ENCODE data around the gene ESR1.
"Not testable (repeated sequence)": the region's sequence is repeated elsewhere in the genome, so short reads cannot be mapped to it uniquely, and the experiment has no call there.

The ESR1 gene

GRCh38 chr6:151958332-151958731 lies 150.8 kb downstream of the ESR1 start:
- DNase-seq (ENCODE audit: low read depth, low spot score): no peak
- H3K4me3 ChIP-seq (ENCODE audit: low read length): no peak overlapping the region

DNA sequence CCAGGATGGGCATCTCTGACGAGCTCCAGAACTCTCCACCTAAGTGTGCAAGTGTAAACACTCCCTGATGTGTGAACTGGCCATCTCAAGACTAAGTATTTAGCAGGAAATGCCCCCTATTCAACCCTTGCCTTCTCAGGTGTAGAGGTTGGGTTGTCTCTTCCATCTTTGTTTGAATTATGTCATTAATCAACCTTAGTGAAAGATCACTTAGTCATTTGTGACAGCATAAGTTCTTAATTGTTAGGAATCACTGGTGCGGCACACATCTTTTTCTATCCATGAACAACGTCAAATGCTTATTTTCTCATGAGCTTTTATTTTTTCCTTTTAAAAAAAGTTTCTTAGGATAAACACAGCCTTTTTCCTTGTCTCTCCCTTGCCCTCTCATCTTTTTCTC lies 151.6 kb downstream of the ESR1 start:
- no peak for DNase-seq (ENCODE audit: low read depth, low spot score)
- H3K4me3 ChIP-seq (ENCODE audit: low read length): no peak overlapping the region

DNA sequence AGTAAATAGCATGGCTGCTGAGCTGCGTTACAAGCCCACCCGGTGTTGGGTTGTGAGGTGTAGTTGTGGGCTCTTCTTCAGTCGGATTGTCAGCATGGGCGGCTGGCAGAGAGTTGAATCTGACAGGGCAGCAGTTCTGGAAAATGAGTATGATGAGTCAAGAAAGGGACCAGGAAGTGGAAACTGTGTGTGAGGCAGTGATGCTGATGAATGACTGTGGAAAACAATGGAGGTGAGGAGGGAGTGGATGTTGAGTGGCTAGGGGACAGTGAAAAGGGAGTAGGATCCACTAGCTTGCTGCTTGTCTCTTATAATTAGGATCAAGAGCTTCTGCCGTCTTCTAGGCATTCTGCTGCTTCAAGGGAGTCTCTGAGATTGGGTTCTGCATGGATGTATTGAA lies 154.3 kb downstream of the ESR1 start:
- DNase-seq (ENCODE audit: low read depth, low spot score): no peak
- no peak overlapping the region for H3K4me3 ChIP-seq (ENCODE audit: low read length)

- H3K4me3 ChIP-seq (ENCODE audit: low read length): no peak overlapping the region
- DNase-seq (ENCODE audit: low read depth, low spot score): peak; percentile 89
These were observed 154.9 kb downstream of the ESR1 start for GRCh38 chr6:151962246-151962846.

DNA sequence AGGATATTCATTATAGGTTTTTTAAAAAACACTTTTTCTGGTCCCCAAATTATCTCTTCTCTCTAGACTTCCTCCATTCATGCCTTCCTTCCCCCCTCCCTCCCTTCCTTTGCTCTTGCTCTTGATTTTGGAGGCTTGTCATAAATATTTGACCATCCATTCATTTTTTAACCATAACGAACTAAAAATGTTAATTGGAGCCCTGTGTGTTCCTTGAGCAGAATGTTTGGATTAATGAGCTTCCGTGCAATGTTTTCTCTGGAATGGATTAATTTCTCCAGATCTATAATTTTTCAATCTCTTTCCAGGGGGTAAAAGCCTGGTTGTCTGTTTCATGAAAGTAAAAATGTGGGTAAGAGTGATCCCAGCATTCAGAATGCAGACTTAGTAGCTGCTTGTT lies 155.5 kb downstream of the ESR1 start:
- no peak for DNase-seq (ENCODE audit: low read depth, low spot score)
- H3K4me3 ChIP-seq (ENCODE audit: low read length): no peak overlapping the region

- not testable (repeated sequence) for DNase-seq (ENCODE audit: low read depth, low spot score); H3K4me3 ChIP-seq (ENCODE audit: low read length)
These were observed 156.9 kb downstream of the ESR1 start for GRCh38 chr6:151964412-151964811.

DNA sequence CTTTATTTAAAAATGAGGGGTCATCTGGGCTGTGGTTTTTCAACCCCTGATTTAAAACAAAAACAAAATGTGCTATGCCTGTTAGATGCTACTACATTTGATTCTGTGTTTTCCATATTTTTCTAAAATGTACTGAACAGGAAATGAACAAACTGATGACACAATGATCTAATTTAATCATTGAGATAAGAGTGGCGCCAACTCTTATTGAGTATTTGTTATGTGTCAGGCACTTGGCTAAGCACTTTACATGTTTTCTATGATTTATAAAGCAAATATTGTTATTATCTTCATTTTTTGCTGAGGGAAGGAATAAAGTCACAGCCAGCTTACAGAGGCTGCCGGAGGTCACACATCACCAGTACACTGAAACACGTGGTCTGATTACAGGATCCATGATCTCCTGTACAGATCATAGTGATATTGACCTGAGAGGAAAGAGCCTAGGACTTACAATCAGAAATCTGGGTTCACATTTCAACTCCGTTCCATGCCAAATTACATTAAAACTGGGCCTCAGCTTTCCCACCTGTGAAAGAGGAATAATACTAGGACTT lies 166.7 kb downstream of the ESR1 start:
- H3K4me3 ChIP-seq (ENCODE audit: low read length): no peak overlapping the region
- DNase-seq (ENCODE audit: low read depth, low spot score): no peak

DNA sequence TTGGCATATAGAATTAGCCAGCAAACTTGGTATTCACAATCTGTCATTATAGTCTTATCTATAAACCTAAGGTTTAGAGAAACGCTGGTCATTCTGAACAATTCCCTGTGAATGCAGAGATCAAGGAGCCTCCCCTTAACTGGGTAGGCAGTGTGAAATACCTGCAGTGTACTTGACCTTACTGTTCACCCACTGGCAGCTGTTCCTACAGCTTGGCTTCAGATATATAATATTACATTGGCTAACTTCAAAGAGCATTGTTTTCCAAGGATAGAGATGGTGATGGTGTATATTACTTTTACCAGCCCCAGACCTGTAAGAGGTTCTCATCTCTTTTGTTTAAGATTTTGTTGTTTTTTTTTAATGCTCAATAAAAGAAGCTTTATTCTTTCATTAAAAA lies 168.3 kb downstream of the ESR1 start:
- no peak for DNase-seq (ENCODE audit: low read depth, low spot score)
- H3K4me3 ChIP-seq (ENCODE audit: low read length): no peak overlapping the region

DNA sequence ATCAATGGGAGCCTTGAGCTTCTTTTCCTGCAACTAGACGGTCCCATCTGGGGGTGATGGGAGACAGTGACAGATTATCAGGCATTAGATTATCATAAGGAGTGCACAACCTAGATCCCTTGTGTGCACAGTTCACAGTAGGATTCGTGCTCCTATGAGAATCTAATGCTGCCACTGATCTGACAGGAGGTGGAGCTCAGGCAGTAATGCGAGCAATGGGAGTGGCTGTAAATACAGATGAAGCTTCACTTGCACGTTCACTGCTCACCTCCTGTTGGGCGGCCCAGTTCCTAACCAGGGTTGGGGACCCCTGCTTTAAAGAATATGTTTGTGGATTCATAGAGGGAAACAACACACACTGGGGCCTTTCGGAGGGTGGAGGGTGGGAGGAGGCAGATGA lies 180.7 kb downstream of the ESR1 start:
- H3K4me3 ChIP-seq (ENCODE audit: low read length); DNase-seq (ENCODE audit: low read depth, low spot score): not testable (repeated sequence)

DNA sequence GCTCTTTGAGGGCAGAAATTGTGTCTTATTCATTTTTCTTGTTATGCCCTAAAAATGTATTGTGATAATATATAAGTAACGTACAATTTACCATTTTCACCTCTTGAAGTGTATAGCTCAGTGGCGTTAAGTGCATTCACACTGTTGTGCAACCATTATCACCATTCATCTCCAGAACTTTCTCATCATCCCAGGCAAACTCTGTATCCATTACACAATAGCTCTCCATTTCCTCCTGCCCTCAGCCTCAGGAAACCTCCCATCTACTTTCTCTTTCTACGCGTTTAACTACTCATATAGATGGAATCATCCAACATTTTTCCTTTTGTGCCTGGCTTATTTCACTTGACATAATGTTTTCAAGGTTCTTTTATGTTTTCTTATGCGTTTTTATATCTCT lies 184.6 kb downstream of the ESR1 start:
- no peak for DNase-seq (ENCODE audit: low read depth, low spot score)
- H3K4me3 ChIP-seq (ENCODE audit: low read length): no peak overlapping the region

- no peak overlapping the region for H3K4me3 ChIP-seq (ENCODE audit: low read length)
- DNase-seq (ENCODE audit: low read depth, low spot score): no peak
These were observed 185.9 kb downstream of the ESR1 start for GRCh38 chr6:151993364-151993763.

GRCh38 chr6:151998784-151999183 lies 191.3 kb downstream of the ESR1 start:
- DNase-seq (ENCODE audit: low read depth, low spot score): no peak

GRCh38 chr6:151999194-151999593 lies 191.7 kb downstream of the ESR1 start:
- DNase-seq (ENCODE audit: low read depth, low spot score): no peak
- H3K4me3 ChIP-seq (ENCODE audit: low read length): no peak overlapping the region

More at GRCh38 chr6:151998784-151999183, 191.3 kb downstream of the ESR1 start:
- no peak overlapping the region for H3K4me3 ChIP-seq (ENCODE audit: low read length)

DNA sequence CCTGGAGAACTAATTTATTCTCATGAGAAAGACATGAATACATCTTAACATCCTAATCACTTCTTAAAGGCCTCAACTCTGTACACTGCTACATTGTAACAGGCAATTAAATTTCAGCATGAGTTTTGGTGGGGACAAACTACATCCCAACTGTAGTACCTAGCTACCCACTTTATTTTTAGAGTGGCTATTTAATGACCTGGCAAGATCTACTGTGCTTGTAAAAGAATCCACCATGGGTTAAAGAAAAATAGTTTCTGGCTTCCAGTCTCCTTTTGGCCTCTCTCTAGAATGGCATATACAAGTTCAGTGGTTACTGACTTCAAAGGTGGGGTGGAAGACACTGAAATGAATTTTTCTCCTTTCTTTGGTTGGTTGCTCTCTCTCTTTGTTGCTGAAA lies 193.9 kb downstream of the ESR1 start:
- DNase-seq (ENCODE audit: low read depth, low spot score): no peak
- no peak overlapping the region for H3K4me3 ChIP-seq (ENCODE audit: low read length)

- no peak overlapping the region for H3K4me3 ChIP-seq (ENCODE audit: low read length)
- DNase-seq (ENCODE audit: low read depth, low spot score): no peak
These were observed 194.8 kb downstream of the ESR1 start for GRCh38 chr6:152002306-152002705.

- H3K4me3 ChIP-seq (ENCODE audit: low read length): no peak overlapping the region
- DNase-seq (ENCODE audit: low read depth, low spot score): no peak
These were observed 196.6 kb downstream of the ESR1 start for GRCh38 chr6:152004036-152004566.

DNA sequence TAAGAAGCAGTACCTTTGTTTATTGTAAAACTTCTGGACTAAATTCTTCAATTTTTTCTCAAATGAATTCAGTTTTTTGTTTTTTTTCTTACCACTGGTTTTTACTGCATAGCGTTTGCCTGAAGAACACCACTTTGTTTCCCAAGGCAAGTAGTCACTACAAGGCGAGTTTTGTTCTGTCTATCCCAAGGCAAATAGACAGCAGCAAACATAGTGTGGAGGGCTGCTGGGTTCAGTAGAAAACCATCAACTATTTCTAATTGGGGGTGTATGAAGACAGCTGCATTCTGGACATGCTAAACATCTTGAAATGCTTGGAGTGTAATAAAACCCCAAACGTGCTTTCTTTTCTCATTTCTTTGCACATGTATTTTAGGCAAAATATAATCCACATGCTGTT lies 197.4 kb downstream of the ESR1 start:
- H3K4me3 ChIP-seq (ENCODE audit: low read length): no peak overlapping the region
- DNase-seq (ENCODE audit: low read depth, low spot score): no peak

DNA sequence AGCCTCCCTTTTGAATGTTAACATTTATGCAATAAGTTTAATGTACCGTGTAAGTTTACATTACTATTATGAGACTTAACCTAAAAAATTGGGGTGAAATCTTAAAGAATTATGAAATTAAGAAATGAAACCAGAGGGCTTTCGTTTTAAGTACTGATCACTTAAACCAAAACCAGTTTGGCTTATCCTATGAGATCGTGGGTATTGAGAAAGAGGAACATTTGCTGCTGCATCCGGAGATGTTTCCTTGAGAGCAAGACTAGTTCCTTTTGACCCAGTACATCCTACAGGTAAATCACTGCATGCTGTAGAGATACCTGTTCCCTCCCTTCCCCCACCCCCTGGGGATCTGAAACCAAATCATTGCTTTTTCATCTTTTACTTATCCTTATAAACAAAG lies 201.3 kb downstream of the ESR1 start:
- no peak for DNase-seq (ENCODE audit: low read depth, low spot score)
- no peak overlapping the region for H3K4me3 ChIP-seq (ENCODE audit: low read length)

GRCh38 chr6:152012227-152012626 lies 204.7 kb downstream of the ESR1 start:
- no peak overlapping the region for H3K4me3 ChIP-seq (ENCODE audit: low read length)
- no peak for DNase-seq (ENCODE audit: low read depth, low spot score)

DNA sequence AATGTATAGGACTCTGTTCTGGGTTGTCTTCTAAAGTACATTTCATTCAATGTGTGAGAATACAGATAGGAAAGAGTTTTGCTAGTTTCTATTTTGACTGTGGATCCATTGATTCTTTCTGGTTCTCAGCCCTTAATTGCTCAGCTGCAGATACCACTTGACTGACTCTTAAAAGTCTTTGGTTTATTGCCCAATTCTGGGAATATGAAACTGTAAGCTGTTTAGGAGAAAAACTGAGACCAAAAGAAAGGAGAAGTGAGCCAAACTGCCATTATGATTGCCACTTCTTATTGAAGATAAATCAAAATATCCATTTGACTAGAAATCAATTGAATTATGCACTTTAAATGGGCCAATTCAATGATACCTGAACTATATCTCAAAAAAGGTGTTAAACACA lies 211.4 kb downstream of the ESR1 start:
- DNase-seq (ENCODE audit: low read depth, low spot score): no peak
- H3K4me3 ChIP-seq (ENCODE audit: low read length): no peak overlapping the region

DNA sequence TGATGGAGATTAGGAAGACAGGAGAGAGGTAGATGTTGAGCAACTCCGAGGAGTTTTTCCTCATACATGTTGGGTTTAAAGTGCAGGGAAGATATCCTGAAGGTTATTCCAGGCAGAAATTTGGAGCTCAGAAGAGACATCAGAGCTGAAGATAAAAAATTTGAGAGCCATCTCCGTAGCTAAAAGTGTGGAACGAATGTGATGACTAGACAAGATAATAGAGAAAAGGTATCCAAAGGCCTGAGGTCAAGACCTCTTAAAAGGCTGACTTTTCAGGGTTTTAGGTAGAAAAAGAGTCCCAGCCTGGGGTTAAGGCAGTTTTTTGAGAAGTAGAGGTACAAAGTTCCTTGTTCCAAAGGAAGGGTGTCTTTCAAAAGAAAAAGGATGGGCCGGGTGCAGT lies 214.8 kb downstream of the ESR1 start:
- H3K4me3 ChIP-seq (ENCODE audit: low read length): no peak overlapping the region
- no peak for DNase-seq (ENCODE audit: low read depth, low spot score)

Measured in Jurkat, Clone E6-1 (cell line).